Stimulated activated effector memory CD8-positive, alpha-beta T cell treated with anti-CD3 and anti-CD28 coated beads, Interleukin-12 subunit alpha, Interleukin-12 subunit beta, amount 100 ng/mL, for 72 hours (primary cell): Measurements from ENCODE around the gene PPTC7.

Source experiments
- ATAC-seq: fragments of 150-1000 bp; cut with Tn5 transposase; 2 replicates; pipeline ENCODE4 v1.10.0; 2021
- DNase-seq, 2 donors: peaks; one replicate each; pipeline ENCODE4 v3.0.0; 2021 to 2022; ENCODE audit warnings: low spot score in 2 of 2
- H3K27ac Mint-ChIP-seq: one replicate; pipeline ENCODE4 v1.8.0; 2022; ENCODE audit warnings: mild to moderate bottlenecking, mixed read lengths
- H3K36me3 Mint-ChIP-seq: one replicate; pipeline ENCODE4 v1.8.0; 2022; ENCODE audit warnings: mild to moderate bottlenecking, mixed read lengths
- H3K4me1 Mint-ChIP-seq: one replicate; pipeline ENCODE4 v1.8.0; 2022; ENCODE audit warnings: mixed read lengths
- H3K4me3 Mint-ChIP-seq: one replicate; pipeline ENCODE4 v1.8.0; 2022; ENCODE audit warnings: mild to moderate bottlenecking, mixed read lengths
- H3K9me3 Mint-ChIP-seq: one replicate; pipeline ENCODE4 v1.8.0; 2022; ENCODE audit warnings: mixed read lengths

Gene PPTC7

GRCh38 chr12:110505332-110505731 lies 77.8 kb downstream of the PPTC7 start:
- Mint-ChIP-seq H3K27ac (no peak overlapping the region), H3K4me3 (no peak overlapping the region), H3K4me1 (peaks cover 15% of the 10 kb centered on the region), H3K9me3 (no peaks in the 10 kb centered on the region), H3K36me3 (peaks cover 24% of the 10 kb centered on the region)
- no peak for DNase-seq
- no peak for ATAC-seq

- no peak overlapping the region for H3K27ac Mint-ChIP-seq
- no peaks in the 10 kb centered on the region for H3K9me3 Mint-ChIP-seq
- peaks cover 26% of the 10 kb centered on the region for H3K4me1 Mint-ChIP-seq
- no peak for DNase-seq
- peaks cover 42% of the 10 kb centered on the region for H3K36me3 Mint-ChIP-seq
- no peak for ATAC-seq
- no peak overlapping the region for H3K4me3 Mint-ChIP-seq
Observed at GRCh38 chr12:110503432-110503831, 79.7 kb downstream of the PPTC7 start.

- DNase-seq = peak; percentile 92 to 99
- H3K36me3 Mint-ChIP-seq = peaks cover 56% of the 10 kb centered on the region
- ATAC-seq = peak; percentile 99
- H3K9me3 Mint-ChIP-seq = no peaks in the 10 kb centered on the region
- peak within 1 kb of the TSS; percentile 98 for H3K27ac Mint-ChIP-seq
- H3K4me3 Mint-ChIP-seq = peak within 1 kb of the TSS; percentile 92
- H3K4me1 Mint-ChIP-seq = peaks cover 26% of the 10 kb centered on the region
Observed at GRCh38 chr12:110501752-110502738, 81.1 kb downstream of the PPTC7 start, which contains the start of the genes RAD9B and VPS29. TSS of gene RAD9B (plus strand) at chr12:110502331. CDS start at chr12:110502338, 7 bp downstream. TSS of gene VPS29 (minus strand) at chr12:110502111. CDS start at chr12:110502051, 60 bp downstream.

- DNase-seq = no peak
- peak overlapping the region; percentile 92 for H3K4me3 Mint-ChIP-seq
- peak; percentile 14 for ATAC-seq
- H3K9me3 Mint-ChIP-seq = no peaks in the 10 kb centered on the region
- H3K4me1 Mint-ChIP-seq = peaks cover 26% of the 10 kb centered on the region
- peak overlapping the region; percentile 98 for H3K27ac Mint-ChIP-seq
- peaks cover 62% of the 10 kb centered on the region for H3K36me3 Mint-ChIP-seq
Observed at GRCh38 chr12:110501399-110501751, 81.7 kb downstream of the PPTC7 start.

GRCh38 chr12:110498984-110499706 lies 84.0 kb downstream of the PPTC7 start:
- Mint-ChIP-seq H3K27ac (peak overlapping the region; percentile 71), H3K9me3 (no peaks in the 10 kb centered on the region), H3K4me1 (peaks cover 26% of the 10 kb centered on the region), H3K4me3 (peak overlapping the region; percentile 92), H3K36me3 (peaks cover 85% of the 10 kb centered on the region)
- no peak for DNase-seq
- ATAC-seq = no peak
